Neutrophil (primary cell): ENCODE results near the gene PUM1.
"Not testable (repeated sequence)": the region's sequence is repeated elsewhere in the genome, so short reads cannot be mapped to it uniquely, and the experiment has no call there.

Experiments
- H3K27ac ChIP-seq: fragments of 200-600 bp; sonication (generic); 2 replicates; pipeline ENCODE4 v1.5.1; 2016; ENCODE audit warnings: mild to moderate bottlenecking, moderate library complexity
- H3K27me3 ChIP-seq: fragments of 200-600 bp; sonication (generic); 2 replicates; pipeline ENCODE4 v1.6.0; 2016; ENCODE audit warnings: mild to moderate bottlenecking
- H3K36me3 ChIP-seq: fragments of 200-600 bp; sonication (generic); 2 replicates; pipeline ENCODE4 v1.5.1; 2017
- H3K4me1 ChIP-seq, 2 experiments: fragments of 200-600 bp in 1 of 2; sonication (generic) in 1 of 2; 1 replicate in 1 of 2; 2 replicates in 1 of 2; pipeline versions ENCODE4 v1.5.1 to v1.6.1; 2013 to 2016; ENCODE audit warnings: low read depth in 1 of 2, low read length in 1 of 2, mild to moderate bottlenecking in 1 of 2, moderate library complexity in 1 of 2; ENCODE audit not compliant: control insufficient read depth in 1 of 2, insufficient read depth in 1 of 2
- H3K4me3 ChIP-seq, 2 experiments: fragments of 200-600 bp in 1 of 2; sonication (generic) in 1 of 2; 1 replicate in 1 of 2; 2 replicates in 1 of 2; pipeline ENCODE4 v1.5.1; 2013 to 2016; ENCODE audit warnings: low read depth in 1 of 2, low read length in 1 of 2, mild to moderate bottlenecking in 1 of 2, moderate library complexity in 1 of 2
- H3K9me3 ChIP-seq: fragments of 200-600 bp; sonication (generic); 2 replicates; pipeline ENCODE4 v1.5.1; 2016
- TF ChIP-seq, protein P1 (sequence below): fragments of 200-600 bp; sonication (generic); IDR thresholded peaks from 2 replicates; pipeline ENCODE4 v1.5.1; 2016; ENCODE audit warnings: antibody characterized with exemption

The PUM1 gene

DNA sequence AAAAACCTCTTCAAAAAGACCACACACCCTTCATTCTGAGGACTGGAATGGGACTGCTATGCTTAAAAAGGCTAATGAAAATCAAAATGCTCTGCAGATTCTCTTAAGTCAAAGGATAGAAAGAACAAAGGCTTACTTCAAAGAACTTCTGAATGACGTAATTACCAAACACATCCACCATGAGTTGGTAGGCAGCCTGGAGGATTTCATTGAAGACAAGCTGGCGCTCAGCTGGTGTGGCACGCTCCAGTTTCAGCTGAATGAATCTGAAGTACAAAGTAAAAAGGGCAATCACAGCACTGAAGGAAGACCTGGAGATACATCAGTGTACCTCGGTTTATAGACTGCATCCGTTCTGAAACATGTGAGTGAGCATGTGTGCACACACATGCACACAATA is 113.4 kb downstream of the PUM1 start:
- H3K27ac ChIP-seq, result no peak overlapping the region
- no peak overlapping the region for H3K4me3 ChIP-seq
- H3K4me1 ChIP-seq, result no peaks in the 10 kb centered on the region
- TF ChIP-seq, protein P1, sequence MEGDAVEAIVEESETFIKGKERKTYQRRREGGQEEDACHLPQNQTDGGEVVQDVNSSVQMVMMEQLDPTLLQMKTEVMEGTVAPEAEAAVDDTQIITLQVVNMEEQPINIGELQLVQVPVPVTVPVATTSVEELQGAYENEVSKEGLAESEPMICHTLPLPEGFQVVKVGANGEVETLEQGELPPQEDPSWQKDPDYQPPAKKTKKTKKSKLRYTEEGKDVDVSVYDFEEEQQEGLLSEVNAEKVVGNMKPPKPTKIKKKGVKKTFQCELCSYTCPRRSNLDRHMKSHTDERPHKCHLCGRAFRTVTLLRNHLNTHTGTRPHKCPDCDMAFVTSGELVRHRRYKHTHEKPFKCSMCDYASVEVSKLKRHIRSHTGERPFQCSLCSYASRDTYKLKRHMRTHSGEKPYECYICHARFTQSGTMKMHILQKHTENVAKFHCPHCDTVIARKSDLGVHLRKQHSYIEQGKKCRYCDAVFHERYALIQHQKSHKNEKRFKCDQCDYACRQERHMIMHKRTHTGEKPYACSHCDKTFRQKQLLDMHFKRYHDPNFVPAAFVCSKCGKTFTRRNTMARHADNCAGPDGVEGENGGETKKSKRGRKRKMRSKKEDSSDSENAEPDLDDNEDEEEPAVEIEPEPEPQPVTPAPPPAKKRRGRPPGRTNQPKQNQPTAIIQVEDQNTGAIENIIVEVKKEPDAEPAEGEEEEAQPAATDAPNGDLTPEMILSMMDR, result no peak
- no peaks in the 10 kb centered on the region for H3K9me3 ChIP-seq
- no peaks in the 10 kb centered on the region for H3K27me3 ChIP-seq
- H3K36me3 ChIP-seq, result peaks cover 77% of the 10 kb centered on the region

DNA sequence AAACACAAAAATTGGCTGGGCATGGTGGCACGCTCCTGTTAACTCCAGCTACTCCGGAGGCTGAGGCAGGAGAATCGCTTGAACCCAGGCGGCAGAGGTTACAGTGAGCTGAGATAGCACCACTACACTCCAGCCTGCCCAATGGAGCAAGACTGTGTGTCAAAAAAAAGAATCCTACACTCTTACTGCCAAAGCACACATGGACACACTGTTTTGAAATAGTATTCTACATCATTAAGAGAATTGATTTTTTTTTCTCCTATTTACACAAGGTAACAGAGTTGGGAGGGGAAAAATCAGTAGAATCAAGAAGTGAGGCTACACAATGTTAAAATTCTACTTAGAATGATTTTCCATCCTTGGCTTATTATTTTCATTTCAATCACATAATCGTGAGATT is 114.8 kb downstream of the PUM1 start:
- no peaks in the 10 kb centered on the region for H3K27me3 ChIP-seq
- no peaks in the 10 kb centered on the region for H3K4me1 ChIP-seq
- H3K9me3 ChIP-seq, result no peaks in the 10 kb centered on the region
- peaks cover 77% of the 10 kb centered on the region for H3K36me3 ChIP-seq
- no peak overlapping the region for H3K27ac ChIP-seq
- TF ChIP-seq, protein P1, result no peak
- H3K4me3 ChIP-seq, result no peak overlapping the region

DNA sequence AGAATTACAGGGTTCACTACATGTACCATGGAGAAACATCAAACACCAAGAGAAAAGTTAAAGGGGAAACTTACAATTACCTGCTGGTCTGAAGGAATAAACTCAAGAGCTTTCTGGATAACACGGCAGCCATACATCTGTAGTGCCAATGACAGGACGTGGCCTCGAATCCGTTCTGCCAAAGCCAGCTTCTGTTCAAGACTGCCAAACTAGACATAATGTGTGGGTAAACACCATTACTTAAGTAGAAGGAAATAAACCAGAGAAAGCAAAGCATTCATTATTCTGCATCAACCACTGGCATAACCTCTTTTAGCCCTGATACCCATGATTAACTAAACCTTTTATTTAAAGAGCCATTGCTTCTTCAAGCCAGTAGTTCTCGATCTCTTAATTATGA is 115.5 kb downstream of the PUM1 start:
- no peaks in the 10 kb centered on the region for H3K27me3 ChIP-seq
- H3K4me3 ChIP-seq, result no peak overlapping the region
- TF ChIP-seq, protein P1, result no peak
- no peaks in the 10 kb centered on the region for H3K4me1 ChIP-seq
- no peak overlapping the region for H3K27ac ChIP-seq
- H3K9me3 ChIP-seq, result no peaks in the 10 kb centered on the region
- H3K36me3 ChIP-seq, result peaks cover 83% of the 10 kb centered on the region

DNA sequence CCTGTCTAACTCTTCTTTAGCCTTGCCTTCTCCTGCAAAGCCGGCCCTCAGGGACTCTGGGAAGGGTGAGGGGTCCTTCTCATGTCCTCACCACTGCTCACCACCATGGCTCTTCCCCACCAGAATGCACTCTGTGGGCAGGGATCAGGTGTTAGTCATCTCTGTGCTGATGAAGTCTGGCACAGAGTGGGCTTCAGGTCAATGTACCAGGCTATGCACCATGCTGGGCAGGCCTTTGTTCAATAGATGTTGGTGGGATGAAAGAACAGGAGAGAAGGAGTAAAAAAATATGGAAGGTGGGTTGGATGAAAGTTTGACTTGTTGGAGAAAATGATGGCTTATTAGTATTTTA is 116.1 kb downstream of the PUM1 start:
- H3K27me3 ChIP-seq, H3K9me3 ChIP-seq, H3K27ac ChIP-seq, H3K4me3 ChIP-seq, H3K4me1 ChIP-seq: not testable (repeated sequence)
- H3K36me3 ChIP-seq, result peaks cover 84% of the 10 kb centered on the region

DNA sequence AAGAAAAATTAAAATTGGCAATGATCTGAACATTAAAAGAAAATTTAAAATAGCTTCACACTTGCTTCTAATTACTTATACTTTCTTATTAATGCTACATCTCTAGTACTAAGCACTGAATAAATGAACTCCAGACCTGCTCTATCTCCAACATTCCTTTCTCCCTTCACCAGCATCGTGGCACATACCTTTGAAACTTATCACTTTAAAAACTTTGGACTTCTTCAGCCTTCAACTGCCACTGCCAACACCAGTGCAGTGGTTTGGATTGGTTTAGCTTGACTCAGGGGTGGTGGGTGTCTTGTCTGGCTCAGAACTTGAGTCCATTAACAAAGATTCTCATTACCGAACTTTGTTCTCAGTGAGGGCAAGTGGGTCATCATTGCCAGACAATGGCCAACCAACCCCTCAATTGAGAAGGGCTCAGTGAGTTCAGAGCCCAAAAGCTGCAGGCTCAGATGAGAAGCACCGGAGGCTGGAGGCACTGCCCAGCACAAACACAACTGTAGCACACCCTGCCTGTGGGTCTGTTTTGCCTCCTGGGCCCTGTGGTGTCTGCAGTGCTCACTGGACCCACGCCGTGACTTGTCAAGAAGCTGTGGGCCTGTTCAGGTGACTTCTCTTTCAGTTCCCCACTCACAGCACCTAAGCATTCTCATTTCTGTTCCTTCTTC is 116.6 kb downstream of the PUM1 start:
- not testable (repeated sequence) for H3K4me3 ChIP-seq, H3K9me3 ChIP-seq, H3K27me3 ChIP-seq, H3K27ac ChIP-seq, H3K4me1 ChIP-seq
- H3K36me3 ChIP-seq, result peaks cover 80% of the 10 kb centered on the region

DNA sequence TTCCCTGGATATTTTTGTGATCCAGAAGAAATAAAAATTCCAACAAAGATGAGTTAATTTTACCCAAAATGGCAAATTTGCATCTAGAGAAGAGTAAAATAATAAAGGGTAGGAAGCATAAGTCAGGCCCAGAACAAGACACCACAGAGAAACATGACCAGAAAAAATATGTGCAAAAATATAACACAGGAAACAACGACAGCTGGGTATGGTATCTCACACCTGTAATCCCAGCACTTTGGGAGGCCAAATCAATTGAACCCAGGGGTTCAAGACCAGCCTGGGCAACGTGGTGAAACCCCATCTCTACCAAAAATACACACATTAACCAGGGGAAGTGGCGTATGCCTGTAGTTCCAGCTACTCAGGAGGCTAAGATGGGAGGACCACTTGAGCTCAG is 117.2 kb downstream of the PUM1 start:
- no peak overlapping the region for H3K4me3 ChIP-seq
- no peaks in the 10 kb centered on the region for H3K9me3 ChIP-seq
- H3K27ac ChIP-seq, result no peak overlapping the region
- TF ChIP-seq, protein P1, result no peak
- no peaks in the 10 kb centered on the region for H3K4me1 ChIP-seq
- no peaks in the 10 kb centered on the region for H3K27me3 ChIP-seq
- H3K36me3 ChIP-seq, result peaks cover 78% of the 10 kb centered on the region

DNA sequence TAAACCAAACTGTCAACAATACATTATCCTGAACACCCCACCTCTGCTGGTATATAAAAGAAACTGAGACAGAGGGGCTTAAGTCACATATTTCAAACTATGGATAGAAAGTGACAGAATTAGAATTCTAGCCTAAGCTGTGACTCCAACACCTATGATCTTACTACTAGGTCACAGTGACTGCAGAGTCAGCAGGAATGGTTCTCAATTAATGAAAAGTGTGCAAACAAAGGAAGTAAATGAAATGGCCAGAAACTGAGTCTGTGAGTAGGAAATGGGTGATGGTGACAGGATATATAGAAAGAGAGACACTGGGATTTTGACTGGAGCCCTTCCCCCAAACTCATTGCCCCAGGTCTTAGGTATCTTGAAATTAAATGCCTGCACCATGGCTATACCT is 118.3 kb downstream of the PUM1 start:
- H3K27ac ChIP-seq, result no peak overlapping the region
- H3K4me3 ChIP-seq, result no peak overlapping the region
- peaks cover 76% of the 10 kb centered on the region for H3K36me3 ChIP-seq
- TF ChIP-seq, protein P1, result no peak
- no peaks in the 10 kb centered on the region for H3K4me1 ChIP-seq
- no peaks in the 10 kb centered on the region for H3K9me3 ChIP-seq
- H3K27me3 ChIP-seq, result no peaks in the 10 kb centered on the region
